Trophoblast cell (in vitro differentiated cells and primary cell): ENCODE data around the gene FNDC3B.
"Not testable (repeated sequence)": the region's sequence is repeated elsewhere in the genome, so short reads cannot be mapped to it uniquely, and the experiment has no call there.

Experiments used
- DNase-seq, 2 donors: peaks; one replicate each; pipeline ENCODE4 v3.0.0-alpha.2; 2016
- H2AFZ ChIP-seq: 2 replicates; pipeline ENCODE4 v1.6.1; 2013; ENCODE audit warnings: low read length, moderate library complexity, mild to moderate bottlenecking; ENCODE audit not compliant: insufficient read depth, poor library complexity
- H2AK5ac ChIP-seq: 2 replicates; pipeline ENCODE4 v1.6.1; 2013; ENCODE audit warnings: mild to moderate bottlenecking, low read length
- H2BK120ac ChIP-seq: 2 replicates; pipeline ENCODE4 v1.6.1; 2013; ENCODE audit warnings: low read length, mild to moderate bottlenecking, moderate library complexity; ENCODE audit not compliant: insufficient read depth, poor library complexity
- H2BK12ac ChIP-seq: 2 replicates; pipeline ENCODE4 v1.6.1; 2013; ENCODE audit warnings: mild to moderate bottlenecking, low read length, moderate library complexity
- H2BK5ac ChIP-seq: 2 replicates; pipeline ENCODE4 v1.6.1; 2013; ENCODE audit warnings: low read length, low read depth, moderate library complexity, mild to moderate bottlenecking; ENCODE audit not compliant: poor library complexity
- H3K14ac ChIP-seq: 2 replicates; pipeline ENCODE4 v1.6.1; 2013; ENCODE audit warnings: mild to moderate bottlenecking, low read length
- H3K18ac ChIP-seq: 2 replicates; pipeline ENCODE4 v1.6.1; 2013; ENCODE audit warnings: mild to moderate bottlenecking, low read length
- H3K23ac ChIP-seq: 2 replicates; pipeline ENCODE4 v1.6.1; 2013; ENCODE audit warnings: low read length
- H3K27ac ChIP-seq: 2 replicates; pipeline ENCODE4 v1.5.1; 2013; ENCODE audit warnings: low read depth, mild to moderate bottlenecking, inconsistent platforms, low read length, moderate library complexity
- H3K27me3 ChIP-seq: 2 replicates; pipeline ENCODE4 v1.6.1; 2013; ENCODE audit warnings: inconsistent platforms, mild to moderate bottlenecking, low read length, moderate library complexity; ENCODE audit not compliant: insufficient read depth
- H3K36me3 ChIP-seq, 2 experiments: 1 replicate in 1 of 2; 2 replicates in 1 of 2; pipeline ENCODE4 v1.6.1; 2013; ENCODE audit warnings: low read length in 2 of 2, mild to moderate bottlenecking in 2 of 2, moderate library complexity in 1 of 2; ENCODE audit not compliant: insufficient read depth in 2 of 2, control insufficient read depth in 1 of 2
- H3K4ac ChIP-seq: 2 replicates; pipeline ENCODE4 v1.6.1; 2013; ENCODE audit warnings: low read depth, mild to moderate bottlenecking, low read length, moderate library complexity
- H3K4me1 ChIP-seq, 2 experiments: 1 replicate in 1 of 2; 2 replicates in 1 of 2; pipeline ENCODE4 v1.6.1; 2013; ENCODE audit warnings: low read length in 2 of 2, mild to moderate bottlenecking in 2 of 2, moderate library complexity in 1 of 2; ENCODE audit not compliant: insufficient read depth in 2 of 2, control insufficient read depth in 1 of 2
- H3K4me2 ChIP-seq: 2 replicates; pipeline ENCODE4 v1.6.1; 2013; ENCODE audit warnings: inconsistent platforms, mild to moderate bottlenecking, low read length, moderate library complexity
- H3K4me3 ChIP-seq: 2 replicates; pipeline ENCODE4 v1.5.1; 2013; ENCODE audit warnings: mild to moderate bottlenecking, low read depth, low read length, inconsistent platforms
- H3K79me1 ChIP-seq: one replicate; pipeline ENCODE4 v1.6.1; 2013; ENCODE audit warnings: low read length
- H3K79me2 ChIP-seq: 2 replicates; pipeline ENCODE4 v1.6.1; 2013; ENCODE audit warnings: low read length, mild to moderate bottlenecking; ENCODE audit not compliant: control insufficient read depth, insufficient read depth, poor library complexity
- H3K9ac ChIP-seq: 2 replicates; pipeline ENCODE4 v1.6.1; 2013; ENCODE audit warnings: mild to moderate bottlenecking, low read length
- H3K9me3 ChIP-seq: 2 replicates; pipeline ENCODE4 v1.6.1; 2013; ENCODE audit warnings: low read depth, mild to moderate bottlenecking, control low read depth, inconsistent platforms, low read length; ENCODE audit not compliant: insufficient read depth
- H4K12ac ChIP-seq: 2 replicates; pipeline ENCODE4 v1.6.1; 2013; ENCODE audit warnings: low read depth, mild to moderate bottlenecking, low read length, moderate library complexity
- H4K8ac ChIP-seq: 2 replicates; pipeline ENCODE4 v1.6.1; 2013; ENCODE audit warnings: low read depth, mild to moderate bottlenecking, low read length, moderate library complexity
- H4K91ac ChIP-seq: one replicate; pipeline ENCODE4 v1.6.1; 2013; ENCODE audit warnings: low read depth, mild to moderate bottlenecking, low read length, moderate library complexity
- WGBS: extraction: QIAGEN DNeasy Blood & Tissue Kit; methylation state at CpG from one replicate; pipeline ENCODE4 v1.1.7; 2013; ENCODE audit warnings: missing lambda C conversion rate; ENCODE audit not compliant: insufficient read length, insufficient coverage; ENCODE audit errors: extremely low coverage; 5-methylcytosine and 5-hydroxymethylcytosine counted together

The FNDC3B gene

GRCh38 chr3:172365028-172365567, 325.7 kb downstream of the FNDC3B start:
- Histone ChIP-seq H3K4ac (no peak overlapping the region), H2BK120ac (no peak overlapping the region), H2BK12ac (no peak overlapping the region), H4K91ac (no peak overlapping the region), H2AFZ (no peak overlapping the region), H3K9me3 (no peaks in the 10 kb centered on the region), H2AK5ac (no peak overlapping the region), H3K27me3 (no peaks in the 10 kb centered on the region), H3K4me1 (no peaks in the 10 kb centered on the region), H3K18ac (no peak overlapping the region), H3K27ac (no peak overlapping the region), H3K36me3 (peaks cover 9 to 20% of the 10 kb centered on the region in 2 experiments), H3K79me2 (no peaks in the 10 kb centered on the region), H3K4me2 (no peak overlapping the region), H3K9ac (no peak overlapping the region), H4K12ac (no peak overlapping the region), H2BK5ac (no peak overlapping the region), H3K14ac (no peak overlapping the region), H3K23ac (no peak overlapping the region), H4K8ac (no peak overlapping the region), H3K79me1 (no peaks in the 10 kb centered on the region), H3K4me3 (no peak overlapping the region)
- no CpG with 5 or more reads among the region's 3 CpGs for WGBS
- no peak for DNase-seq

- Histone ChIP-seq H4K91ac (no peak overlapping the region), H2AK5ac (no peak overlapping the region), H2BK12ac (no peak overlapping the region), H3K27ac (no peak overlapping the region), H4K12ac (no peak overlapping the region), H3K9ac (no peak overlapping the region), H3K4me3 (no peak overlapping the region), H4K8ac (no peak overlapping the region), H3K79me1 (no peaks in the 10 kb centered on the region), H3K23ac (no peak overlapping the region), H3K36me3 (peaks cover 13 to 22% of the 10 kb centered on the region in 2 experiments), H3K9me3 (no peaks in the 10 kb centered on the region), H3K27me3 (no peaks in the 10 kb centered on the region), H2BK120ac (no peak overlapping the region), H3K14ac (no peak overlapping the region), H3K4me1 (no peaks in the 10 kb centered on the region), H3K18ac (no peak overlapping the region), H3K4me2 (no peak overlapping the region), H2BK5ac (no peak overlapping the region), H2AFZ (no peak overlapping the region), H3K79me2 (no peaks in the 10 kb centered on the region), H3K4ac (no peak overlapping the region)
- no CpG with 5 or more reads among the region's 9 CpGs for WGBS
- peak; percentile 30 to 40 for DNase-seq
Measured at GRCh38 chr3:172367205-172368105, 328.1 kb downstream of the FNDC3B start.

GRCh38 chr3:172368556-172368955, 329.2 kb downstream of the FNDC3B start:
- H3K36me3 ChIP-seq: peaks cover 10 to 21% of the 10 kb centered on the region in 2 experiments
- not testable (repeated sequence) for H3K79me2 ChIP-seq, H3K4ac ChIP-seq, H3K9ac ChIP-seq, H3K4me2 ChIP-seq, H3K23ac ChIP-seq, H3K18ac ChIP-seq, H2BK12ac ChIP-seq, H3K9me3 ChIP-seq, DNase-seq, H3K79me1 ChIP-seq, H3K27me3 ChIP-seq, H2AFZ ChIP-seq, H3K14ac ChIP-seq, H2BK120ac ChIP-seq, H4K91ac ChIP-seq, H3K27ac ChIP-seq, H4K12ac ChIP-seq, H3K4me3 ChIP-seq, H4K8ac ChIP-seq, H2BK5ac ChIP-seq, H2AK5ac ChIP-seq, H3K4me1 ChIP-seq
- no CpG with 5 or more reads among the region's 5 CpGs for WGBS

- Histone ChIP-seq H2AK5ac (no peak overlapping the region), H3K79me2 (no peaks in the 10 kb centered on the region), H2AFZ (no peak overlapping the region), H3K4me3 (no peak overlapping the region), H2BK12ac (no peak overlapping the region), H3K9me3 (no peaks in the 10 kb centered on the region), H3K36me3 (peaks cover 9 to 19% of the 10 kb centered on the region in 2 experiments), H3K79me1 (no peaks in the 10 kb centered on the region), H2BK5ac (no peak overlapping the region), H4K8ac (no peak overlapping the region), H2BK120ac (no peak overlapping the region), H4K12ac (no peak overlapping the region), H3K14ac (no peak overlapping the region), H3K27ac (no peak overlapping the region), H3K23ac (peak overlapping the region; percentile 14), H3K4me2 (no peak overlapping the region), H4K91ac (no peak overlapping the region), H3K9ac (no peak overlapping the region), H3K27me3 (no peaks in the 10 kb centered on the region), H3K4ac (no peak overlapping the region), H3K18ac (no peak overlapping the region), H3K4me1 (no peaks in the 10 kb centered on the region)
- 100% methylated on average over 1 of the region's 9 CpGs for WGBS
- no peak for DNase-seq
Measured at GRCh38 chr3:172369590-172370259, 330.3 kb downstream of the FNDC3B start.
